Stimulated activated CD4-positive, alpha-beta T cell treated with anti-CD3 and anti-CD28 coated beads, Interleukin-12 subunit alpha, Interleukin-12 subunit beta, amount 100 ng/mL, for 4 hours (primary cell): ENCODE data around the gene ADD1.

ENCODE experiments used
- DNase-seq: peaks from one replicate; pipeline ENCODE4 v3.0.0-alpha.2; 2020

ADD1 gene

GRCh38 chr4:2843263-2843940, at the start of gene ADD1:
TSS of gene ADD1 (plus strand) at chr4:2843844. CDS start at chr4:2875916, 32,072 bp downstream.
- DNase-seq = peak; percentile 90

GRCh38 chr4:2794486-2795299, 49.0 kb upstream of the ADD1 start:
- DNase-seq = no peak

- no peak for DNase-seq
Measured at GRCh38 chr4:2795300-2795892, 48.2 kb upstream of the ADD1 start.

GRCh38 chr4:2795893-2796848, 47.5 kb upstream of the ADD1 start:
- no peak for DNase-seq

GRCh38 chr4:2796849-2797544, 46.6 kb upstream of the ADD1 start:
- no peak for DNase-seq

GRCh38 chr4:2797545-2798305, 45.9 kb upstream of the ADD1 start:
- DNase-seq = no peak

- DNase-seq = no peak
Measured at GRCh38 chr4:2798399-2799223, 45.0 kb upstream of the ADD1 start.

GRCh38 chr4:2799224-2799911, 44.3 kb upstream of the ADD1 start:
- DNase-seq = no peak

GRCh38 chr4:2799971-2800690, 43.5 kb upstream of the ADD1 start:
- no peak for DNase-seq

GRCh38 chr4:2800691-2801596, 42.7 kb upstream of the ADD1 start:
- no peak for DNase-seq

- no peak for DNase-seq
Measured at GRCh38 chr4:2802618-2803531, 40.8 kb upstream of the ADD1 start.

GRCh38 chr4:2803624-2804448, 39.8 kb upstream of the ADD1 start:
- no peak for DNase-seq

GRCh38 chr4:2804449-2804972, 39.1 kb upstream of the ADD1 start:
- no peak for DNase-seq

- DNase-seq = no peak
Measured at GRCh38 chr4:2804973-2805501, 38.6 kb upstream of the ADD1 start.

GRCh38 chr4:2805712-2806389, 37.8 kb upstream of the ADD1 start:
- no peak for DNase-seq
